ENCODE measurements around the gene C12orf56. TPM values are rescaled to one million over a fixed set of nuclear protein-coding genes. Genes with fewer than 3 reads are reported as not detected.
"Not testable (repeated sequence)": the region's sequence is repeated elsewhere in the genome, so short reads cannot be mapped to it uniquely, and the experiment has no call there.

C12orf56 gene
- total RNA-seq, 1 donor from 2014 or later = not detected

- DNase-seq (ENCODE audit: low read depth in 2 of 2) = peak in 1 of 2 donors; percentile 24
Observed at GRCh38 chr12:64236549-64236948, 154.0 kb downstream of the C12orf56 start.

- no peak for DNase-seq (ENCODE audit: low read depth in 2 of 2)
Observed at GRCh38 chr12:64232196-64232595, 158.4 kb downstream of the C12orf56 start.

GRCh38 chr12:64229796-64230195, 160.8 kb downstream of the C12orf56 start:
- no peak for DNase-seq (ENCODE audit: low read depth in 2 of 2)

- DNase-seq (ENCODE audit: low read depth in 2 of 2) = no peak
Observed at GRCh38 chr12:64229240-64229639, 161.3 kb downstream of the C12orf56 start.

- DNase-seq (ENCODE audit: low read depth in 2 of 2) = no peak
Observed at GRCh38 chr12:64225626-64226025, 164.9 kb downstream of the C12orf56 start.

GRCh38 chr12:64222009-64222765, 168.4 kb downstream of the C12orf56 start, which contains the start of gene KICS2:
KICS2 (minus strand) TSS chr12:64222296; CDS start chr12:64222237, 59 bp downstream.
- DNase-seq (ENCODE audit: low read depth in 2 of 2) = peak; percentile 84 to 94

- DNase-seq (ENCODE audit: low read depth in 2 of 2) = peak; percentile 40 to 82
Observed at GRCh38 chr12:64221651-64222008, 168.9 kb downstream of the C12orf56 start.

GRCh38 chr12:64220046-64220445, 170.5 kb downstream of the C12orf56 start:
- DNase-seq (ENCODE audit: low read depth in 2 of 2) = no peak

- DNase-seq (ENCODE audit: low read depth in 2 of 2) = no peak
Observed at GRCh38 chr12:64219145-64219544, 171.4 kb downstream of the C12orf56 start.

- DNase-seq (ENCODE audit: low read depth in 2 of 2) = no peak
Observed at GRCh38 chr12:64218597-64218996, 172.0 kb downstream of the C12orf56 start.

GRCh38 chr12:64217643-64218042, 172.9 kb downstream of the C12orf56 start:
- not testable (repeated sequence) for DNase-seq (ENCODE audit: low read depth in 2 of 2)

- no peak for DNase-seq (ENCODE audit: low read depth in 2 of 2)
Observed at GRCh38 chr12:64216239-64216638, 174.3 kb downstream of the C12orf56 start.

Other genes with a start within 250 kb of the C12orf56 start
- 3.2 and 3.7 TPM in 2 replicates for gene KICS2, start 168.5 kb downstream of the C12orf56 start, total RNA-seq
- gene XPOT, start 13.6 kb upstream of the C12orf56 start, total RNA-seq = 44.7 and 47.7 TPM in 2 replicates
- gene TBK1, start 61.4 kb upstream of the C12orf56 start, total RNA-seq = 24.1 and 25.7 TPM in 2 replicates
- gene RASSF3, start 219.7 kb upstream of the C12orf56 start, total RNA-seq = 16.6 and 18.1 TPM in 2 replicates

Data from dermis microvascular lymphatic vessel endothelial cell (primary cell).